OCI-LY1 (cell line): ENCODE measurements around the gene DTNB.

Experiments used
- H2AFZ ChIP-seq: fragments of 200-600 bp; sonication (generic), shearing (Covaris generic); 2 replicates; pipeline ENCODE4 v1.6.0; 2014; ENCODE audit warnings: antibody characterized with exemption, mild to moderate bottlenecking, low read length
- H3F3A ChIP-seq: fragments of 200-600 bp; sonication (generic), shearing (Covaris generic); 2 replicates; pipeline ENCODE4 v1.6.0; 2014; ENCODE audit warnings: mild to moderate bottlenecking, antibody characterized with exemption, low read length, moderate library complexity; ENCODE audit not compliant: insufficient read depth
- H3K27ac ChIP-seq: fragments of 200-600 bp; sonication (generic); 2 replicates; pipeline ENCODE4 v1.5.1; 2014; ENCODE audit warnings: low read length, mixed run types, mild to moderate bottlenecking, low read depth; ENCODE audit not compliant: poor library complexity, severe bottlenecking
- H3K27me3 ChIP-seq: fragments of 200-600 bp; sonication (generic); 2 replicates; pipeline ENCODE4 v1.6.0; 2014; ENCODE audit warnings: antibody characterized with exemption, mild to moderate bottlenecking, low read length, moderate library complexity; ENCODE audit not compliant: insufficient read depth
- H3K36me3 ChIP-seq: fragments of 200-600 bp; sonication (generic); 2 replicates; pipeline ENCODE4 v1.6.1; 2014; ENCODE audit warnings: mild to moderate bottlenecking, antibody characterized with exemption, low read length, moderate library complexity, mixed read lengths; ENCODE audit not compliant: insufficient read depth
- H3K4me1 ChIP-seq: fragments of 200-600 bp; sonication (generic); 2 replicates; pipeline ENCODE4 v1.5.1; 2014; ENCODE audit warnings: mild to moderate bottlenecking, low read length, moderate library complexity; ENCODE audit not compliant: insufficient read depth, severe bottlenecking
- H3K4me2 ChIP-seq: fragments of 200-600 bp; sonication (generic), shearing (Covaris generic); 2 replicates; pipeline ENCODE4 v1.6.1; 2014; ENCODE audit warnings: low read length
- H3K4me3 ChIP-seq: fragments of 200-600 bp; sonication (generic); 2 replicates; pipeline ENCODE4 v1.5.1; 2014; ENCODE audit warnings: low read length, low read depth, mild to moderate bottlenecking, mixed read lengths; ENCODE audit not compliant: poor library complexity, severe bottlenecking
- H3K79me2 ChIP-seq: fragments of 200-600 bp; shearing (Covaris generic); 2 replicates; pipeline ENCODE4 v1.6.1; 2016; ENCODE audit warnings: mixed run types, low read length, mixed read lengths; ENCODE audit not compliant: insufficient read depth
- H3K9ac ChIP-seq: fragments of 200-600 bp; sonication (generic), shearing (Covaris generic); 2 replicates; pipeline ENCODE4 v1.6.1; 2014; ENCODE audit warnings: mild to moderate bottlenecking, low read length, mixed read lengths
- H3K9me2 ChIP-seq: fragments of 200-600 bp; sonication (generic), shearing (Covaris generic); 2 replicates; pipeline ENCODE4 v1.6.1; 2014; ENCODE audit warnings: low read depth, mild to moderate bottlenecking, low read length, mixed read lengths
- H3K9me3 ChIP-seq: fragments of 200-600 bp; shearing (Covaris generic); 2 replicates; pipeline ENCODE4 v1.6.1; 2014; ENCODE audit warnings: low read length, mixed read lengths
- H4K20me1 ChIP-seq: fragments of 200-600 bp; sonication (generic), shearing (Covaris generic); 2 replicates; pipeline ENCODE4 v1.6.0; 2016; ENCODE audit warnings: mild to moderate bottlenecking, low read length; ENCODE audit not compliant: insufficient read depth
- CTCF ChIP-seq: fragments of 200-600 bp; sonication (generic), shearing (Covaris generic); IDR thresholded peaks from 2 replicates; pipeline ENCODE4 v1.5.1; 2017; ENCODE audit warnings: mild to moderate bottlenecking, antibody characterized with exemption, low read length, moderate library complexity, mixed read lengths
- EZH2 ChIP-seq: fragments of 200-600 bp; sonication (generic), shearing (Covaris generic); IDR thresholded peaks from 2 replicates; pipeline ENCODE4 v1.8.0; 2017; ENCODE audit warnings: borderline replicate concordance, mixed run types, mild to moderate bottlenecking, antibody characterized with exemption, low read length, moderate library complexity, mixed read lengths

DTNB gene

DNA sequence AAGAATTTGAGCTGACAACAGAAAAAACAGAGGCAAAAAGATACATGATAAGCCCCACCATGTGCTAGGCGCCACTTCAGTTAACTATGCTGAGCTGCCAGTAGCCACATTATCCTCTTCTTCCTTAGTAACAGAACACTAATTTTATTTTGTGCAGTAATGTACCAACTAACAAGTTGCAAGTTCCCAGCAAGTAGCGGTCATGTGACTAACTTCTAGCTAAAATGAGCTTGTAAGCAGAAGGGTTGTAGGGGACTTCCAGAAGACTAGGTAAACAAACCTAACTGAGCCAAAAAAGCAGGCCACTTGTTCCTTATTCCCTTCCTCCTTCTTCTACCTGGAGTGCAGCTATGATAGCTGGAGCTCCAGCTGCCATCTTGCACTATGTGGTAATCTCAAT lies 75.5 kb downstream of the DTNB start:
- H3K9ac ChIP-seq: no peak overlapping the region
- H3K79me2 ChIP-seq: no peaks in the 10 kb centered on the region
- H2AFZ ChIP-seq: no peak overlapping the region
- H3K9me2 ChIP-seq: no peaks in the 10 kb centered on the region
- H3K4me1 ChIP-seq: no peaks in the 10 kb centered on the region
- no peaks in the 10 kb centered on the region for H3K36me3 ChIP-seq
- no peak overlapping the region for H3K4me3 ChIP-seq
- TF ChIP-seq CTCF (no peak), EZH2 (no peak)
- no peaks in the 10 kb centered on the region for H4K20me1 ChIP-seq
- H3K27me3 ChIP-seq: no peaks in the 10 kb centered on the region
- no peaks in the 10 kb centered on the region for H3K9me3 ChIP-seq
- H3K27ac ChIP-seq: no peak overlapping the region
- no peak overlapping the region for H3K4me2 ChIP-seq
- H3F3A ChIP-seq: no peaks in the 10 kb centered on the region

GRCh38 chr2:25596516-25597244 lies 76.7 kb downstream of the DTNB start:
- H3K9me2 ChIP-seq: no peaks in the 10 kb centered on the region

GRCh38 chr2:25595393-25595792 lies 78.0 kb downstream of the DTNB start:
- Histone ChIP-seq H3K9ac (no peak overlapping the region), H3F3A (no peaks in the 10 kb centered on the region), H3K27me3 (no peaks in the 10 kb centered on the region), H3K4me1 (no peaks in the 10 kb centered on the region), H3K27ac (no peak overlapping the region), H3K4me2 (no peak overlapping the region), H3K4me3 (no peak overlapping the region), H2AFZ (no peak overlapping the region), H4K20me1 (no peaks in the 10 kb centered on the region), H3K36me3 (no peaks in the 10 kb centered on the region), H3K79me2 (no peaks in the 10 kb centered on the region), H3K9me2 (no peaks in the 10 kb centered on the region), H3K9me3 (no peaks in the 10 kb centered on the region)
- TF ChIP-seq EZH2 (no peak), CTCF (no peak)

More at GRCh38 chr2:25596516-25597244, 76.7 kb downstream of the DTNB start:
- Histone ChIP-seq H3K9ac (no peak overlapping the region), H3K4me3 (no peak overlapping the region), H3K27ac (no peak overlapping the region), H2AFZ (no peak overlapping the region), H3F3A (no peaks in the 10 kb centered on the region), H3K36me3 (no peaks in the 10 kb centered on the region), H3K9me3 (no peaks in the 10 kb centered on the region), H3K27me3 (no peaks in the 10 kb centered on the region), H3K79me2 (no peaks in the 10 kb centered on the region), H4K20me1 (no peaks in the 10 kb centered on the region), H3K4me1 (no peaks in the 10 kb centered on the region), H3K4me2 (no peak overlapping the region)
- TF ChIP-seq CTCF: no peak
- no peak for TF ChIP-seq EZH2
